Breast epithelium (tissue), 3 donors: ENCODE measurements around the gene TMPRSS9.
"Not testable (repeated sequence)": the region's sequence is repeated elsewhere in the genome, so short reads cannot be mapped to it uniquely, and the experiment has no call there.

Experiments used
- CTCF ChIP-seq, 3 donors: fragments of 450-650 bp; IDR thresholded peaks; one replicate each; pipeline ENCODE4 v1.5.1; 2016 to 2017; ENCODE audit warnings: antibody characterized with exemption in 3 of 3, mild to moderate bottlenecking in 3 of 3, moderate library complexity in 3 of 3
- POLR2A ChIP-seq: fragments of 450-650 bp; IDR thresholded peaks from one replicate; pipeline ENCODE4 v1.6.1; 2016; ENCODE audit warnings: antibody characterized with exemption, mild to moderate bottlenecking, moderate library complexity

- not testable (repeated sequence) for TF ChIP-seq CTCF (IDR thresholded peaks at IDR 0.05); POLR2A
Measured at GRCh38 chr19:2392899-2393298, 32.8 kb downstream of the TMPRSS9 start.
